A172 (cell line): ENCODE results near the gene NPAS4. TPM values are rescaled to one million over a fixed set of nuclear protein-coding genes. Genes with fewer than 3 reads are reported as not detected.

Experiments
- total RNA-seq: library from RNA; depleted of rRNA; stranded (reverse); fragments of >200 nt; shearing (Covaris generic); gene quantifications from 2 replicates; pipeline ENCODE4 v1.2.3, GENCODE V29; 2014; rRNA removed

The NPAS4 gene
- total RNA-seq, 1 experiment from 2014 or later: not detected

Other genes starting within 250 kb of the NPAS4 start
- 21.4 and 28.2 TPM in 2 replicates for gene KLC2, start 163.3 kb upstream of the NPAS4 start, total RNA-seq
- gene RAB1B, start 152.4 kb upstream of the NPAS4 start, total RNA-seq: 132 and 133 TPM in 2 replicates
- gene CNIH2, start 142.9 kb upstream of the NPAS4 start, total RNA-seq: 0.72 and 1.9 TPM in 2 replicates
- gene YIF1A, start 131.9 kb upstream of the NPAS4 start, total RNA-seq: 86.1 and 109 TPM in 2 replicates
- 0.05 TPM in 1 of 2 replicates, not detected in the other for gene TMEM151A, start 129.1 kb upstream of the NPAS4 start, total RNA-seq
- gene CD248, start 104.0 kb upstream of the NPAS4 start, total RNA-seq: not detected in 2 replicates
- gene RIN1, start 84.6 kb upstream of the NPAS4 start, total RNA-seq: 15.6 and 15.7 TPM in 2 replicates
- gene BRMS1, start 75.9 kb upstream of the NPAS4 start, total RNA-seq: 95.8 and 104 TPM in 2 replicates
- 47.0 and 54.1 TPM in 2 replicates for gene B4GAT1, start 73.4 kb upstream of the NPAS4 start, total RNA-seq
- not detected in 2 replicates for gene SLC29A2, start 49.3 kb upstream of the NPAS4 start, total RNA-seq
- gene MRPL11, start 17.8 kb downstream of the NPAS4 start, total RNA-seq: 80.0 and 127 TPM in 2 replicates
- gene PELI3, start 45.9 kb downstream of the NPAS4 start, total RNA-seq: 13.3 and 16.1 TPM in 2 replicates
- 76.7 and 79.7 TPM in 2 replicates for gene DPP3, start 59.4 kb downstream of the NPAS4 start, total RNA-seq
- 14.7 and 22.0 TPM in 2 replicates for gene BBS1, start 89.6 kb downstream of the NPAS4 start, total RNA-seq
- 17.4 and 21.5 TPM in 2 replicates for gene ZDHHC24, start 125.0 kb downstream of the NPAS4 start, total RNA-seq
- gene ACTN3, start 125.9 kb downstream of the NPAS4 start, total RNA-seq: 11.2 TPM in 1 of 2 replicates, not detected in the other
- gene CTSF, start 147.6 kb downstream of the NPAS4 start, total RNA-seq: 1.6 and 7.8 TPM in 2 replicates
- gene CCDC87, start 172.0 kb downstream of the NPAS4 start, total RNA-seq: 0.31 and 1.2 TPM in 2 replicates
- gene CCS, start 172.2 kb downstream of the NPAS4 start, total RNA-seq: 12.4 and 16.6 TPM in 2 replicates
- gene RBM14, start 195.6 kb downstream of the NPAS4 start, total RNA-seq: 42.8 and 43.4 TPM in 2 replicates
- gene RBM4, start 217.7 kb downstream of the NPAS4 start, total RNA-seq: 92.5 and 94.1 TPM in 2 replicates